Tibial nerve (tissue), 3 donors: Measurements from ENCODE around the gene MCM3AP.

ENCODE experiments used
- POLR2A ChIP-seq, 2 donors: fragments of 450-650 bp; IDR thresholded peaks; one replicate each; pipeline ENCODE4 v1.6.1; 2017; ENCODE audit warnings: antibody characterized with exemption in 2 of 2, mild to moderate bottlenecking in 2 of 2, moderate library complexity in 2 of 2
- TF ChIP-seq, protein P1 (sequence below), 5 experiments: fragments of 200-600 bp in 3 of 5; fragments of 450-650 bp in 2 of 5; sonication (generic) in 3 of 5; IDR thresholded peaks; one replicate each; pipeline ENCODE4 v1.5.1; 2016 to 2019; ENCODE audit warnings: antibody characterized with exemption in 5 of 5, mild to moderate bottlenecking in 3 of 5, moderate library complexity in 2 of 5

DNA sequence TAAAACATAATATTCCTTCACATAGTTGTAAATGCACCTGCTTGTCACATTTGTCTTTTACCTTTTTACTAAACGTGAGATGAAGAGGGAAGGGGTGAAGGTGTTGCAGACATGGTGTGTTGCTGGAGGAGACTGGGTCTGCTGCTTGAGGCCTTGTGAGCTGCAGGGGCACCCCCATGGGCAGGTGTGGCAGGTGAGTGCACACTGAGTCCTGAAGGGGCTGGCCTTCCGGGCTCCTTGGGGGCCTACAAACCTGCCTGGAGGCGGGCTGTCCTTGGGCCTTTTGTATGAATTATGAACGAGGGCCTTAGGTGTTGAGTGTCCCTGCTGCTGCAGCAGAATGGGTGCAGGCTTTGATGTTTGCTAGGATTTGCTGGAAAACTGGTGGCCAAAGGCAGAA is 42.3 kb upstream of the MCM3AP start:
- TF ChIP-seq POLR2A (IDR thresholded peaks at IDR 0.05) = no peak
- TF ChIP-seq, protein P1, sequence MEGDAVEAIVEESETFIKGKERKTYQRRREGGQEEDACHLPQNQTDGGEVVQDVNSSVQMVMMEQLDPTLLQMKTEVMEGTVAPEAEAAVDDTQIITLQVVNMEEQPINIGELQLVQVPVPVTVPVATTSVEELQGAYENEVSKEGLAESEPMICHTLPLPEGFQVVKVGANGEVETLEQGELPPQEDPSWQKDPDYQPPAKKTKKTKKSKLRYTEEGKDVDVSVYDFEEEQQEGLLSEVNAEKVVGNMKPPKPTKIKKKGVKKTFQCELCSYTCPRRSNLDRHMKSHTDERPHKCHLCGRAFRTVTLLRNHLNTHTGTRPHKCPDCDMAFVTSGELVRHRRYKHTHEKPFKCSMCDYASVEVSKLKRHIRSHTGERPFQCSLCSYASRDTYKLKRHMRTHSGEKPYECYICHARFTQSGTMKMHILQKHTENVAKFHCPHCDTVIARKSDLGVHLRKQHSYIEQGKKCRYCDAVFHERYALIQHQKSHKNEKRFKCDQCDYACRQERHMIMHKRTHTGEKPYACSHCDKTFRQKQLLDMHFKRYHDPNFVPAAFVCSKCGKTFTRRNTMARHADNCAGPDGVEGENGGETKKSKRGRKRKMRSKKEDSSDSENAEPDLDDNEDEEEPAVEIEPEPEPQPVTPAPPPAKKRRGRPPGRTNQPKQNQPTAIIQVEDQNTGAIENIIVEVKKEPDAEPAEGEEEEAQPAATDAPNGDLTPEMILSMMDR (IDR thresholded peaks at IDR 0.05) = no peak
